DMS 273 treated with DMSO at 0.1 percent for 48 hours (cell line): ENCODE results near the gene CFAP47.

ENCODE experiments used
- DNase-seq: peaks from one replicate; lab custom pipeline; 2025; lab: John Stamatoyannopoulos, UW

CFAP47 gene

DNA sequence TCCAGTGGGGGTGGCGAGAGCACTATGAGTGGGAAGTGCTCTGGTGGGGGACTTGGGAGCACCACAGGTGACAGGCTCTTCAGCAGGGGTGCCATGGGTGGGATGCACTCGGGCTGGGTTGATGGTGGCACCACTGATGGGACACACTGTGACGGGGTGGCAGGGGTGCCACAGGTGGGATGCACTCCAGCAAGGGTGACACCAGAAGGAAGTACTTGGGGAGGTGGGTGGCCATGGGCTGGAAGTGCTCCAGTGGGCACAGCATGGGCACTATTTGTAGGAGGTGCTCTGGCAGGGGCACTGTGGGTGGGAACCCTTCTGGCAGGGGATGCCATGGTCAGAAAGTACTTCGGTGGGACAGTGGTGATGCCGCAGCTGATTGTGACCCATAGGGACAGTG is 346.6 kb downstream of the CFAP47 start:
- DNase-seq, result no peak

DNA sequence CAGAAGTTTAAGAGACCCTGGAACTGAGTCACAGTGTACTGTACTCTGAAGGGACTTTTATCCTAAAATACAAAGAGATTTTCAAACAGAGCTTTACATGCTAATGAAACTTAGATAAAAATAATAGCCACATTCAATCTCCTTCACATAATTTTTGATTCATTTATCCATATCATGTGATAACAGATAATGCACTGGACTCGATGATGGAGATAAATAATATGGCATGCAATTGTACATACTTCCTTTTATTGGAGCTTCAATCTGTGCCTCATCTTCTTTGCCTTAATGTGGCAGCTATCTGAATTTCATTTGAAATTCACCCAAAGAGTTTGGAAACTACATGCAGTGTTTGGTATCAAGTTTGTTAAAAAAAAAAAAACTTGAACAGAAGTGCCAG is 390.6 kb downstream of the CFAP47 start:
- DNase-seq, result no peak

DNA sequence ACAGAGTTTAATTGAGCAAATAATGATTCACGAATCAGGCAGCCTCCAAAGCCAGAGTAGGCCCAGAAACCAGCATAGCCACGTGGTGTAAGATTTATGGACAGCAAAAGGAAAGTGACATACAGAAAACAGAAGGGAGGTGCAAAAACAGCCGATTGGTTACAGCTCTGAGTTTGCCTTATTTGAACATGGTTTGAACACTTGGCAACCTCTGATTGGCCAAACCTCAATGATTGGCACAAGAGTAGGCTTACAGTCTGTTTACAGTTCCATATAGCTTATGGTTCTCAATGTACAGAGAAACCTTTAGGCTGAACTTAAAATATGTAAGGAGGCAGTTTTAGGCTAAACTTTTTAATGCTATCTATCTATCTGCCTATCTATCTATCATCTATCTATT is 394.8 kb downstream of the CFAP47 start:
- no peak for DNase-seq

DNA sequence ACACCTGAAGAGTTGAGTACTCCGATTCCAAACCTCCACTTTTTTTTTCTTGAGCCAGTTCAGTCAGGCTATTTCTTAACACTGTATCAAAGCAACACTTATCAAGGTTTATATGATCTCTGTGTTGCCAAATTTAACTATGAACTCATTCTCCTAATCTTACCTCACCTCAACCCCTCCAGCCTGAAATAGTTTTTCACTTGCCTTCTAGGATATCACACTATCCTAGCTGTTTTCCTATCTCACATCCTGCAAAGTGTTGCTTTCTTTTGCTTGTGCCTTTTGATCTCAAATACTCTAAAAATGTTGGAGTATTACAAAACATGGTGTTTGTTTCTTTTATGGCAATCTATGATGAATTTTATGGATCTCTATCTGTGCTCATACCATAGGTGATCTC is 415.0 kb downstream of the CFAP47 start:
- DNase-seq, result no peak

DNA sequence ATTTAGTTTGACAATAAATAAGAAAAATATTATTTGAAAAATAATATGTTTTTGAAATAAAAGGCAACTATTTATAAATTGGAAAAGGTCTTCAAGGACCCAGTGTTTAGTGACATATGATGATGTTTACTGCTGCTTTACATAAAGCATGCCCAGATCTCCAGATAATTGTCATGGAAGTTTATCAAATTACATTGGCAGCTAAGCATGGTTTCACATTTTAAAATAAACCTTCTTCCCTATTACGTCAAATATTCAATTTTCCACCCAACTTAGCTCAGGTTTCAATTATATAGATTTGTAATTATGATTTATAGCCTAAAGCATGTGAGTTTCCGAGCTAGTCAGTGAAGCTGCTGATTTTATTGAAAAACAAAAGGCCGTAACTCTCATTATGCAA is 417.2 kb downstream of the CFAP47 start:
- DNase-seq, result no peak

- no peak for DNase-seq
Observed at GRCh38 chrX:36344301-36344700, 424.8 kb downstream of the CFAP47 start.

DNA sequence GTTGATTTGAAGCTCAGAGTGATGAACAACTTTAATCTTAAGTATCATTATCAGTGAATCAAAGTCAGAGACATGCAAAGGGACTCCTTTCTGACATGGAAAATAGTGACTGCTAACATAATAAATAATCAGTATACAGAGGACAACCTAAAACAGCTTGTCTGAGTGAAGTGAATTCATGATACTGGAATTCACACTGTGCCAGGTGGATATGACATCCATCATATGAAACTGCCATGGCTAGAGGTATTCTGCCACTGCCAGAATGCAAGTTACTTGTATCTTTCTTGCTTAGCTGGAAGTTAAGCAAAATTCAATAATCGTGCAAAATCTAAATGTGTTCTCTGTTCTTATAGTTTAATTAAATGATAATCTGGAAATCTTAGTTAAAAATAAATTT is 429.0 kb downstream of the CFAP47 start:
- no peak for DNase-seq

- DNase-seq, result no peak
Observed at GRCh38 chrX:36357855-36358254, 438.3 kb downstream of the CFAP47 start.

DNA sequence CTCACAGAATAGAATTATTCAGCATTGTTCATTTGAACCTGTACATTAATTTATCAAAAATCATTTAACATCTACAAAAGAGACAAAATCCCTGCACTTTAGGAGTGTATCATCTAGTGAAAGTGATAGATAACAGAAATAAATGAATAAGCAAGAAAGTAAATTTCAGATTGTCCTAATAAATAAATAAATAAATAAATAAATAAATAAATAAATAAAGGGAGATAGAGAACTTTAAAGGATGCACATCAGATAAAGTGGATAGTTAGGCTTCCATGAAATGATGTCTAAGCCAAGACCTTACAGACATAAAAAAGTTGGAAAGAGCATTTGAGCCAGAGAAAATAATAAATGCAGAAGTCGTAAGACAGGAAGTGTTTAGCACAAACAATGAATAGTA is 444.7 kb downstream of the CFAP47 start:
- DNase-seq, result no peak

GRCh38 chrX:36383495-36383894 is 464.0 kb downstream of the CFAP47 start:
- no peak for DNase-seq

- DNase-seq, result no peak
Observed at GRCh38 chrX:36388901-36389300, 469.4 kb downstream of the CFAP47 start.

- DNase-seq, result no peak
Observed at GRCh38 chrX:36401774-36402173, 482.2 kb downstream of the CFAP47 start.

- no peak for DNase-seq
Observed at GRCh38 chrX:36407836-36408235, 488.3 kb downstream of the CFAP47 start.

- DNase-seq, result no peak
Observed at GRCh38 chrX:36414056-36414455, 494.5 kb downstream of the CFAP47 start.

DNA sequence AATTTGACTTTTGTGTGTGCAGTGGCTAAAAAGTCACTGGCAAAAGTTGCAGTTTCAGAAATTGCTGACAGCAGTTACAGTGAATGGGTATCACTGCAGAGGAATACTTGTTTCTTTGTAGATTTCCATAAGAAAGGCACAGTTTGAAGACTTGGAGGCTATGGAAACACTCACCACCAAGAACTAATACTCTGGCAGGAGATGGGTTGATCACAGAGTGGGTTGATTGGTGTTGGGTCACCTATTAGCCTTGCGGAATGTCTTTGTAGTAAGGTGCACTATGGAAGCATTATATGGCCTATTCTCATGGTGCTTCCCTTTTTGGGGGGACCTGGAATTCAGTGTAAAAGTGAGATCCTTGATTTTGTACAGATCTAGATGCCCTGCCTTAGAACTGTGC is 502.8 kb downstream of the CFAP47 start:
- DNase-seq, result no peak

DNA sequence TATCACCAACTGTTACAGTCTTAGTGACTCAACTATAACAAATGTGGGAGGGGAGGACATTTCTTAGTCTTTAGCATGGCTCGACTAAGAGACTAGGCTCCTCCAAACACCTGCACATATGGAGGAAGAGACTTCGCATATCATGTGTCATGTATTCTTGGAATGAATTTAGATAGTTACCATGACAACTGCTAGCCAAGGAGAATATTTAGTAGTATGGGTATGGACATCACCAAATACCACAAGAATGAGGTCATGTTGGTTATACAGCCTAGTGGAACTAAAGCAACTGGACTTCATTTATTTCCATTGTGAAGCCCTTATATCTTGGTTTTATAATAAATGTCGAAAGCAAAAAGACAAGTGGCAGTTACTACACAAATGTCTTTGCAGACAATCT is 512.3 kb downstream of the CFAP47 start:
- DNase-seq, result no peak

GRCh38 chrX:36434522-36434921 is 515.0 kb downstream of the CFAP47 start:
- no peak for DNase-seq
